ENCODE data around the gene WFS1. TPM values are rescaled to one million over a fixed set of nuclear protein-coding genes. Genes with fewer than 3 reads are reported as not detected.

Gene WFS1
- total RNA-seq, 1 donor from 2014 or later, result 11.6 TPM

- no peak for DNase-seq (ENCODE audit: low read depth)
- H3K4me3 ChIP-seq (ENCODE audit: low read depth, low read length), result no peak overlapping the region
- TF ChIP-seq CTCF (conservative IDR thresholded peaks at IDR 0.05; ENCODE audit: low read depth, low read length), result no peak
Observed at GRCh38 chr4:6235901-6236640, 33.6 kb upstream of the WFS1 start.

DNA sequence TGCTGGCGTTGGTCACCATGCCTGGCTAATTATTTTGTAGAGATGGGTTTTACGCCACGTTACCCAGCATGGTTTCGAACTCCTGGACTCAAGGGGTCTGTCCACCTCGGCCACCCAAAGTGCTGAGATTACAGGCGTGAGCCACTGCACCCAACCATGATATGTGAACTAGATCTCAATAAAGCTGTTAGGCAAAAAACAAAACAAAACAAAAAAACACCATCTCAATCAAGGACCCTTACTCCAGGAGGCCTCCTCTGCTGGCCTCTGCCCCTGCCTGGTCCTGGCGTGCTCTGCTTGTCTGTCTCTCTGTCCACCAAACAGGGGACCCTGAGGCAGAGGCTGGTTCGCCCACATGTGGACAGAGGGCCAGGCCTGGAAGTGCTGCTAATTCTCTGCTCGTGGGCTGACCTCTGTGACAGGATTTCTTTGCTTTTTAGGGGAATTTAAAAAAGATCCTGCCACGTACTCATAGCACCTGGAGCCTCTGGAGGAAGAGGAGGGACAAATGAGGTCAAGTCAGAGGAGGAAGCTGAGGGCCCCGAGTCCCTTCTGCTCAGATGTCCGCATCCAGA lies 32.7 kb upstream of the WFS1 start:
- no peak overlapping the region for H3K4me3 ChIP-seq (ENCODE audit: low read depth, low read length)
- TF ChIP-seq CTCF (conservative IDR thresholded peaks at IDR 0.05; ENCODE audit: low read depth, low read length), result no peak
- DNase-seq (ENCODE audit: low read depth), result no peak

DNA sequence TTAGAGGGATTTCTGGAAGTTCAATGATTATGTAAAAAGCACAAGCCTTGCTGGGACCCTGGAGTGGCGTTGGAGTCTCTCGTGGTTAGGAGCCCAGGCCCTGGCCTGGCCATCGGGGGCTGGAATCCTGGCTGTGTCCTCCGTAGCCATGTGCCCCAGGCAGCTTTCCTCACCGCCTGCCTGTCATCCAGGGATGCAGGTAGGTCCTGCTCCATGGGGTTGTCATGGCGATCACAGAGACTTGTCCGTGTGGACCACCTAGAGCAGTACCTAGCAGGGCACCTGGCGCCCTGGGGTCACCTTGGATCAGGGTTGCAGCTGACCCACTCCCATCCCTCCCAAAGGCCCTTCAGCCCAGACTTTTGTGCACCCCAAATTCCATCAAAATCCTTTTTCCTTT lies 30.2 kb upstream of the WFS1 start:
- no peak overlapping the region for H3K4me3 ChIP-seq (ENCODE audit: low read depth, low read length)
- no peak for TF ChIP-seq CTCF (conservative IDR thresholded peaks at IDR 0.05; ENCODE audit: low read depth, low read length)
- no peak for DNase-seq (ENCODE audit: low read depth)

GRCh38 chr4:6239968-6240367 lies 29.7 kb upstream of the WFS1 start:
- no peak for DNase-seq (ENCODE audit: low read depth)
- TF ChIP-seq CTCF (conservative IDR thresholded peaks at IDR 0.05; ENCODE audit: low read depth, low read length), result no peak
- no peak overlapping the region for H3K4me3 ChIP-seq (ENCODE audit: low read depth, low read length)

GRCh38 chr4:6241062-6241845 lies 28.4 kb upstream of the WFS1 start:
- no peak for DNase-seq (ENCODE audit: low read depth)
- TF ChIP-seq CTCF (conservative IDR thresholded peaks at IDR 0.05; ENCODE audit: low read depth, low read length), result no peak
- no peak overlapping the region for H3K4me3 ChIP-seq (ENCODE audit: low read depth, low read length)

DNA sequence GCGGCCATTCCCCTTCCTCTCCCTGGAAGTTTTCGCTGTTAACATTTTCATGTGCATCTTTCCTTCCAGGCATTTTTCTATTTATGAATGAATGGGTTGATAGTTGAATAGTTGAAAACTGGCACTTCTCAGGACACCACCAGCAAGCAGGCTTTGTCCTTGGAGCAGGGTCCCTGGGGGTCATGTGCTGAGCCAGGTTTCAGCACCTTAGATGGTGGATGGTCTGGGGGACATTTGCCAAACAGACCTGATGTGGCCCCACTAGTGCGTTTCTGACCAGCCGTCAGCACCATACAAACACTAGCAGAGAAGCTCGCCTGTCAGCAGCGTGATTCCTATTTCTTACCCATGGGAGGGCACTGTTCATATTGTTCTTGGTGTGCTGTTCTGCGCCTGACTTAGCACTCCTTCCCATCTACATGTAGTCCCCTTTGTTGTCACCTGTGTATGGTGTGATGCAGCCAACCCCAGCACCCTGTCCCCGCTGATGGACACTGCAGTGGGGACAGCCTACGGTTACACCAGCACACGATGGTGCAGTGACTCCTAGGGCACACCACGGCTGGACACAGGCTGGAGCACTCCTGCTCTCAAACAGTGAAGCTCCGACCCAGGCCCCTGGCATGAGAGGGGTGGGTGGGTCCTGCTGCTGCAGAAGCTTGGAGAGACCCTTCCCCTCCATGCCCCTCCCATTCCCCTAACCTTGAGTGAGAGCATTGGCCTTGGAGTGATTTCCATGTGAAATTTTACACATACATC lies 27.2 kb upstream of the WFS1 start:
- no peak for DNase-seq (ENCODE audit: low read depth)
- no peak overlapping the region for H3K4me3 ChIP-seq (ENCODE audit: low read depth, low read length)
- no peak for TF ChIP-seq CTCF (conservative IDR thresholded peaks at IDR 0.05; ENCODE audit: low read depth, low read length)
